Left forelimb (tissue), 1 donor: ENCODE measurements around the gene RIOX2.
"Not testable (repeated sequence)": the region's sequence is repeated elsewhere in the genome, so short reads cannot be mapped to it uniquely, and the experiment has no call there.

Experiments
- DNase-seq: peaks from one replicate; pipeline ENCODE4 v3.0.0-alpha.2; 2018; ENCODE audit warnings: low spot score

The RIOX2 gene

DNA sequence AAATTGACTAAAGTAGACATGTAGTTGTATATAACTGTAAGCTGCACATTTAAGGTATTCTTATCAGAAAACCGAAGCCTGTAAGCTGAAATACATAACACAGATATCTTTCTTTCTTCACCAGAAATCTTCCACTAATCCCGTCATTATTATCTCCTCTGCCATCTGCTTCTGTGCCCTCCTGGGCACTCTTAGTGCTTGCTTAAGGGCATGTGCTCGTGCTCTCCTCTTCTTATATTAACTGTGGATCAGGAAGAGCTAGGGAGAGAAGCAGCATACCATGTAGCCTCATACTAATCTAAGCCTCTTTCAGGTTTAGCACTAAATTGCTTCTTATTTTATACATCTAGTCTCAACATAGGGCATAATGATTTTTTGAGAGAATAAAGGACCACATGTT lies 60.8 kb downstream of the RIOX2 start:
- no peak for DNase-seq

DNA sequence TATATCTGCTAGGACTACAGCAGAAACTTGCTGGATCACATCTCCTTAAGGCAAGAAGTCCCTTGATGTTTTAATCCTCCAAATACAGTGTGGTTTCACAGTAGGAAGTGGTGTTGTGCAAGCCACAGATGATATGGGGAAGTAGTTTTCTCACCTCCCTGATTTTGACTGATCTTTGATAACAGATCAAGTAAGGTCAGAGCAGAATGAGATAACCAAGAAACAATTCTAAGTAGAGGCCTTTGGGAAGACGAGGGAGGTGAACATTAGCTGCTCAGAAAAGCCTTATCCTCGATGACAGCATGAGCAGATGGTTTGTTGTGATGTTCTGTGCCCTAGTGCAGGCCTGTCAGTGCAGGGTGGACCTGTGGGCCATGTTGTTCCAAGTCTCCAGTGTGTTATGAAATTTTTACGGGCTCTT lies 61.3 kb downstream of the RIOX2 start:
- no peak for DNase-seq

DNA sequence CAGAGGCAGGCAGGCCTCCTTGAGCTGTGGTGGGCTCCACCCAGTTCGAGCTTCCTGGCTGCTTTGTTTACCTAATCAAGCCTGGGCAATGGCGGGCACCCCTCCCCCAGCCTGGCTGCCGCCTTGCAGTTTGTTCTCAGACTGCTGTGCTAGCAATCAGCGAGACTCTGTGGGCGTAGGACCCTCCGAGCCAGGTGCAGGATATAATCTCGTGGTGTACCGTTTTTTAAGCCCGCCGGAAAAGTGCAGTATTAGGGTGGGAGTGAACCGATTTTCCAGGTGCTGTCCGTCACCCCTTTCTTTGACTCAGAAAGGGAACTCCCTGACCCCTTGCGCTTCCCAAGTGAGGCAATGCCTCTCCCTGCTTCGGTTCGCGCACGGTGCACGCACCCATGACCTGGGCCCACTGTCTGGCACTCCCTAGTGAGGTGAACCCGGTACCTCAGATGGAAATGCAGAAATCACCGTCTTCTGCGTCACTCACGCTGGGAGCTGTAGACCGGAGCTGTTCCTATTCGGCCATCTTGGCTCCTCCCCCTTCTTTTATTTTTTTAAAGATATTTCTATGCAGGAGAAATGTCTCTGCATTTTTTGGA lies 61.9 kb downstream of the RIOX2 start:
- DNase-seq, result not testable (repeated sequence)

DNA sequence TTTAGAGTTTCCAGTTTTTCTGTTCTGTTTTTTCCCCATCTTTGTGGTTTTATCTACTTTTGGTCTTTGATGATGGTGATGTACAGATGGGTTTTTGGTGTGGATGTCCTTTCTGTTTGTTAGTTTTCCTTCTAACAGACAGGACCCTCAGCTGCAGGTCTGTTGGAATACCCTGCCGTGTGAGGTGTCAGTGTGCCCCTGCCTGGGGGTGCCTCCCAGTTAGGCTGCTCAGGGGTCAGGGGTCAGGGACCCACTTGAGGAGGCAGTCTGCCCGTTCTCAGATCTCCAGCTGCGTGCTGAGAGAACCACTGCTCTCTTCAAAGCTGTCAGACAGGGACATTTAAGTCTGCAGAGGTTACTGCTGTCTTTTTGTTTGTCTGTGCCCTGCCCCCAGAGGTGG lies 62.4 kb downstream of the RIOX2 start:
- DNase-seq, result not testable (repeated sequence)

DNA sequence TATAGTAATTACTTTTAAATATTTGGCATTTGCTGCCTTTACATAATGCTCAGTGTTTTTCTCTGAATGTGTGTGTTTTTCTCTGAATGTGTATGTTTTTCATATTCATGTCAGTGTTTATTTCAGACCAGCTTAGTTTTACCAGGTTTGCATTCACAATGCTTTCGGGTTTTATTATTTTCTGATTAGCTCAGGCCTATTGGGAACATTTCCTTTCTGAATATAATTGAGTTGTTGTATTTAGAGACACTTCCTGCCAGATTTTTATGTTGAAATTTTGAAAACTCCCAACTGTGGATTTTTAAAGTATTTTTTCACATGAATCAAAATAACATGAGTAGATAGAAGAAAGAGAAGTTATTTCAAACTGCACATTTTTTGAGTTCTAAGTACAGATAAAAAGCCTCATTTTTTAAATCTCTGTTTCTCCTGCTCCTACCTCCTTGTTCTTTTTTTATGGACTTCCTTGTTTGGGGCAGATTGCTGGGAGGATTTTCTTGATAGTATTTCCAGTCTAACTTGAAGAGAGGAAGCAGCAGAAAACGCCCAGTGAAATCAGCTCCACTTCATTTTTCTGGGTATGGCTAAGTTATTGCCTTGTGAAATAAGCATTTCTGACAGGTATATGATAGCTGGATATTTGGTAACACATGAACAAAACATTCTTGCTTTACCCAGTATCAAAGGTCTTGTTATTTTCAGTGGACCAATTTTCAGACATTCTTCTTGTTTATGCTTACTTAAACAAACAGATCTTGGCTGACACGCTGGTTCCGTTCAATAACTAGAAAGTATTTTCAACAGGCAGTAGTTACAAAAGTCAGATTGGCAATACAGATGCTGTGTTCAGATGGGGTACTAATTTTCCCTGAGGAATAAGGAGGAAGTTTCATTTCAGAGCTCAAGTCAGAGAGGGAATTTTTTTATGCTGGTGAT lies 70.7 kb downstream of the RIOX2 start:
- DNase-seq, result no peak

DNA sequence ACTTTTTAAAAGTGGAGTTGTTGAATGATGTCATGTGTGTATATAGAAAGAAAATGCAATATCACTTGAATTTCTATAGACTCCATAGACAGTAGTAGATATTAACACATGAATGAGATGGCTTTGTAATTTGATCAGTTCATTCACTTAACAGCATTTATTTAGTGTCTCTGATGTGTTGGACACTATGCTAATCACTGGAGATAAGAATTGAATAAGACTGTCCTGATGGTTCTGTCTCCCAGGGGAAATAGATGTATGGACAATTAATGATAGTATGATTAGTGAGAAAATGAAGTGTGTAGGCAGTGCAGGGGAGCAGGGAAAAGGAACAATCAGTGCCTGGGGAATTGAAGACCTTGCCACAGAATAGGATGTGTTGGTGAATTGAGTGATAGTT lies 72.9 kb downstream of the RIOX2 start:
- DNase-seq, result no peak

DNA sequence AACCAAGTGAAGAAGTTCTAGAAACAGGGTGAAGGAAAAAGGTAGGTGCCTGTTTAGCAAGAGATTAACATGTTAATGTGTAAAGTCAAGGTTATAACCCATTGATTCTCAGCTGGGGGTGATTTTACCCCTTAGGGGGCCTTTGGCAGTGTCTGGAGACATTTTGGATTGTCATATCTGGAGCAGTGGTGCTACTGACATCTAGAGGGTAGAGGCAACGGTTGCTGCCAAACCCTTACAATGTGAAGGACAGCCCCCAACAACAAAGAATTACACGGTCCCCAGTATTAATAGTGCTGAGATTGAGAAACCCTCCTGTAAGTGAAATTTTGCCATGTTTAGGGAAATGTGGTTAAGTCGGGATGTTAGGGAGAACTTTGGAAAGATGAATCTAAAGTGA lies 75.7 kb downstream of the RIOX2 start:
- DNase-seq, result no peak

DNA sequence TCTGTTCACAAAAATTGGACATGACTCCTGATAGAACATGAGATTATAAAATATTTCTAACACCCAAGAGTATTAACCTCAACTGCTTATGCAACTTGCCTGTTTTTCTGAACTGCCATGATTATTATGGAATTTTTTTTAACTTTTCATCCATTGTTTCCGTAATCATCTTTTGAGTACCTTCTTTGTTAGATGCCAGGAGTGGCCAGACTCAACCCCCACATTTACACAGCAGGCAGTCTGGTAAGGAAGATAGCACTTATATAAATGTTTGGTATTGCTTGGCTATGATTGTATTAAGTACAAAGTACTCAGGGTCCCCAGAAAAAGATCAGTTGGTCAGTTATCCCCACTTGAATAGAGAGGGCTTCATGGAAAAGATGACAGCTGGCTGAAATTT lies 76.1 kb downstream of the RIOX2 start:
- DNase-seq, result no peak

DNA sequence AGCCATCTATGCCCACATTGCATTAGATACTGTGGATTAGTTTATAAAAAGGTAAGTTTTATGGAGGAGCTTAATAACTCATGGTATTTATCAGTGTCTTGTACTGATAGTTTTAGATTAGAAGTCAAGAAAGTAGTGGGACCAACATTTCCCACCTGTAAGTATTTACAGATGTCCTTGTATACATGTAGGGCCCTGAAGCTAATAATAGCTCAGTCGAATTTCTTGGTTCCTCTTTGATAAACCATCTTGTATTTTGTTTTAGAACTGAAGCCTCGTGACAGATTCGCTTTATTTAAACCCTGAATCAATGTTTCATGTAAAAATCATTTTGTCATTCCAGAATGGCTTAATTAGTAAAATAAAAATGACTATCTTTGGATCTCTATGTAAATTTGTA lies 77.0 kb downstream of the RIOX2 start:
- no peak for DNase-seq

DNA sequence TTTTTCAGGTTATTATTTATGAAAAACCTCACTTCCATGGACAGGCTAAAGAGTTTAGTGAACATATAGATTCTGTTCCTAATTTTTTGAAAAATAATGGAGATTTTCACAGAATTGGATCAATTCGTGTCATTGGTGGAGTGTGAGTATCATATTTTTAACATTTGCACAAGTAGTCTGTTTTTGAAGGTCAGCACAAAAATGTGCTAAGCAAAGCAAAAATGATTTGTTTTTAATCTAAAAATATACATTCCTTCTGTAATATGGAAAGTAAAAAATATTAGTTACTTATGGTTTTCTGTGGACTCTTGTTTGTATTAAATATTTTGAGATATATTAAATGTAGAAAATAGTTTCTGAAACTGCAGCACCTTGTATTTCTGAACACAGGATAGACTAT lies 79.4 kb downstream of the RIOX2 start:
- DNase-seq, result no peak
